K562 (cell line): ENCODE measurements around the gene HEXIM1. TPM values are rescaled to one million over a fixed set of nuclear protein-coding genes. Genes with fewer than 3 reads are reported as not detected.
A peak's percentile ranks its signal among the peaks of the same experiment; 100 is the strongest.

Experiments
- BCOR ChIP-seq: fragments of 450-650 bp; IDR thresholded peaks from 2 replicates; pipeline ENCODE4 v1.6.1; 2016
- C11orf30 ChIP-seq: fragments of 450-650 bp; IDR thresholded peaks from 2 replicates; pipeline ENCODE4 v1.6.1; 2016; ENCODE audit warnings: low read depth, mild to moderate bottlenecking
- DDX20 ChIP-seq: fragments of 450-650 bp; IDR thresholded peaks from 2 replicates; pipeline ENCODE4 v1.6.1; 2016; ENCODE audit warnings: missing genetic modification characterization, low read depth, mild to moderate bottlenecking, missing compliant biosample characterization, moderate library complexity
- HNRNPUL1 ChIP-seq: fragments of 200-400 bp; formaldehyde crosslinking; IDR thresholded peaks from 2 replicates; pipeline ENCODE4 v1.6.1; 2017; ENCODE audit warnings: low read length
- KAT8 ChIP-seq: fragments of 450-650 bp; IDR thresholded peaks from 2 replicates; pipeline ENCODE4 v1.6.1; 2016; ENCODE audit warnings: low read depth, mild to moderate bottlenecking
- KLF16 ChIP-seq: IDR thresholded peaks from 2 replicates; pipeline ENCODE4 v1.6.1; 2016; ENCODE audit warnings: antibody characterized with exemption
- L3MBTL2 ChIP-seq: fragments of 450-650 bp; IDR thresholded peaks from 2 replicates; pipeline ENCODE4 v1.6.1; 2016; ENCODE audit warnings: mild to moderate bottlenecking, moderate library complexity
- PURB ChIP-seq: sonication (generic); formaldehyde crosslinking; IDR thresholded peaks from 2 replicates; pipeline ENCODE4 v1.9.0; 2021; ENCODE audit warnings: low read depth, mild to moderate bottlenecking, missing genetic modification reagents
- SMAD2 ChIP-seq: fragments of 150-350 bp; IDR thresholded peaks from 2 replicates; pipeline ENCODE4 v1.6.1; 2014; ENCODE audit warnings: low read depth, mild to moderate bottlenecking, low read length
- TGIF2 ChIP-seq: sonication (generic); formaldehyde crosslinking; IDR thresholded peaks from 2 replicates; pipeline ENCODE4 v1.8.1; 2022; ENCODE audit warnings: mild to moderate bottlenecking, missing genetic modification reagents, moderate library complexity
- THRA ChIP-seq: fragments of 450-650 bp; IDR thresholded peaks from 2 replicates; pipeline ENCODE4 v1.6.1; 2017; ENCODE audit warnings: mild to moderate bottlenecking, moderate library complexity
- THRAP3 ChIP-seq: fragments of 450-650 bp; IDR thresholded peaks from 2 replicates; pipeline ENCODE4 v1.6.1; 2016; ENCODE audit warnings: mild to moderate bottlenecking, inconsistent platforms, borderline replicate concordance
- THRB ChIP-seq: fragments of 450-650 bp; formaldehyde crosslinking; conservative IDR thresholded peaks from 2 replicates; pipeline ENCODE4 v1.4.0; 2022; ENCODE audit warnings: mild to moderate bottlenecking, missing genetic modification characterization
- ZNF174 ChIP-seq: fragments of 250-450 bp; sonication (Bioruptor Pico); IDR thresholded peaks from 2 replicates; pipeline ENCODE4 v1.4.0; 2020; ENCODE audit warnings: mild to moderate bottlenecking
- ZNF197 ChIP-seq: fragments of 200-800 bp; sonication (Bioruptor generic); IDR thresholded peaks from 2 replicates; pipeline ENCODE4 v1.6.1; 2016; ENCODE audit warnings: low read depth, missing genetic modification characterization, missing compliant biosample characterization
- ZNF217 ChIP-seq: sonication (generic); formaldehyde crosslinking; IDR thresholded peaks from 2 replicates; pipeline ENCODE4 v1.8.0; 2022; ENCODE audit warnings: mild to moderate bottlenecking, missing genetic modification reagents
- ZNF3 ChIP-seq: fragments of 250-450 bp; sonication (Bioruptor Pico); IDR thresholded peaks from 2 replicates; pipeline ENCODE4 v1.5.0; 2021; ENCODE audit warnings: mild to moderate bottlenecking, moderate library complexity
- ZNF398 ChIP-seq: fragments of 250-450 bp; sonication (Bioruptor Pico); IDR thresholded peaks from 2 replicates; pipeline ENCODE4 v1.8.0; 2021; ENCODE audit warnings: moderate library complexity, mild to moderate bottlenecking, inconsistent platforms
- ZNF444 ChIP-seq: fragments of 250-450 bp; sonication (Bioruptor Pico); IDR thresholded peaks from 2 replicates; pipeline ENCODE4 v1.4.0; 2020; ENCODE audit warnings: mild to moderate bottlenecking, moderate library complexity
- ZNF764 ChIP-seq: fragments of 250-450 bp; sonication (Bioruptor Pico); IDR thresholded peaks from 2 replicates; pipeline ENCODE4 v1.4.0; 2020; ENCODE audit warnings: low read depth, mild to moderate bottlenecking, moderate library complexity
- ZNF766 ChIP-seq: fragments of 200-800 bp; sonication (Bioruptor generic); conservative IDR thresholded peaks from 2 replicates; pipeline ENCODE4 v1.6.1; 2016; ENCODE audit warnings: missing genetic modification characterization, missing compliant biosample characterization
- ZNF785 ChIP-seq: fragments of 250-450 bp; sonication (Bioruptor Pico); IDR thresholded peaks from 2 replicates; pipeline ENCODE4 v1.4.0; 2020; ENCODE audit warnings: mild to moderate bottlenecking
- polyA plus RNA-seq, 8 experiments: library from polyadenylated mRNA; depleted of rRNA in 4 of 8; stranded (reverse) in 5 of 8; unstranded in 3 of 8; fragments of >200 nt; fragmentation: Nextera tagmentation in 2 of 8; fragmentation: Illumina TruSeq in 1 of 8; extraction: Ambion mirVana in 2 of 8; extraction: Trizol in 1 of 8; gene quantifications; 2 replicates each; pipeline versions ENCODE4 v1.2.1 to v1.2.3, GENCODE V29; 2011 to 2014; ENCODE audit warnings: inconsistent platforms in 1 of 8, missing spikeins in 1 of 8
- total RNA-seq, 7 experiments: library from RNA; depleted of rRNA in 6 of 7; stranded (reverse); fragments of >200 nt in 6 of 7; fragmentation: Illumina TruSeq in 2 of 7; extraction: Trizol in 2 of 7; gene quantifications; 2 replicates each; pipeline versions ENCODE4 v1.2.1 to v1.2.3, GENCODE V29; 2011 to 2021; ENCODE audit warnings: low replicate concordance in 1 of 7
- TF ChIP-seq, protein P1 (sequence below): fragments of 250-450 bp; sonication (Bioruptor Pico); IDR thresholded peaks from 2 replicates; pipeline ENCODE4 v1.8.0; 2022; ENCODE audit warnings: moderate library complexity, mild to moderate bottlenecking, inconsistent platforms
- TF ChIP-seq, protein P2 (sequence below): fragments of 450-650 bp; IDR thresholded peaks from 2 replicates; pipeline ENCODE4 v1.6.1; 2016

The HEXIM1 gene
- total and polyA plus RNA-seq, 9 of the 15 experiments (the other 6 are each of a cell fraction or from before 2014, with no cell fraction given), result 1.4 to 28.3 (median 9.1) TPM

DNA sequence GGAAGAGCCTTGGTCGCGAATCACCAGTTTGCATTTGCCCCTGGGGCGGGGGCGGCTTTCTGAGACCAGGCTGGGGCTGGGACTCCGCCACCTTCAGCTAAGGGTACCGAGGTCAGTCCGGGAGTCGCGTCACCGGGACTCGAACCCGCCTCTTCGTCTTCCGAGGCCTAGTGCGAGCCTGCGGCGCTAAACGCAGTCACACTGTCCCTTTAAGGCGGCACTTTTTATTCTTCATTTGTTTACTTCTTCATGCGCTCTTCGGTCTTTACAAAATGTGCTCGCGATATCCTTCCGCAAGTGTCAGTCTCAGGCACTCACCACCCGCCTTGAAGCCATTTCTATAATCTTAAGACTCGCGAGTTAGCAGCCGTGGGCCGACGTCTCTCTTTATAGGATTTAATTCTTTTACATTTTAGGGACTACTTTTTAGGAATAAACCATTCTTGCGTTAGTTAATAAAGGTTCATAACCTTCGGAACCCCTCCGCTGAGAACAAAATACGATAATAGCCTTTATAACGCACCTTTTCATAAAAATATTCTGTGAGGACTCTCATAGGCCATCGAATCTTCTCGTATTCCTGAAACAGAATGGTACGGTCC lies 593 bp upstream of the HEXIM1 start (continued):
- no peak for TF ChIP-seq THRA
- TF ChIP-seq, protein P1, sequence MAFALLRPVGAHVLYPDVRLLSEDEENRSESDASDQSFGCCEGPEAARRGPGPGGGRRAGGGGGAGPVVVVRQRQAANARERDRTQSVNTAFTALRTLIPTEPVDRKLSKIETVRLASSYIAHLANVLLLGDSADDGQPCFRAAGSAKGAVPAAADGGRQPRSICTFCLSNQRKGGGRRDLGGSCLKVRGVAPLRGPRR (CRISPR knock-in tag), result 0 out of 2 replicates have a peak, but pooled peaks have one; percentile 65
- peak; percentile 73; the same call in 1 of the 2 replicates for TF ChIP-seq ZNF174 (CRISPR knock-in tag)
- no peak; the same call in 1 of the 2 replicates for TF ChIP-seq L3MBTL2
- no peak for TF ChIP-seq ZNF197
- TF ChIP-seq BCOR, result peak; percentile 84
- TF ChIP-seq SMAD2, result no peak
- no peak for TF ChIP-seq ZNF217 (CRISPR knock-in tag)
- no peak for TF ChIP-seq KLF16
- TF ChIP-seq, protein P2, sequence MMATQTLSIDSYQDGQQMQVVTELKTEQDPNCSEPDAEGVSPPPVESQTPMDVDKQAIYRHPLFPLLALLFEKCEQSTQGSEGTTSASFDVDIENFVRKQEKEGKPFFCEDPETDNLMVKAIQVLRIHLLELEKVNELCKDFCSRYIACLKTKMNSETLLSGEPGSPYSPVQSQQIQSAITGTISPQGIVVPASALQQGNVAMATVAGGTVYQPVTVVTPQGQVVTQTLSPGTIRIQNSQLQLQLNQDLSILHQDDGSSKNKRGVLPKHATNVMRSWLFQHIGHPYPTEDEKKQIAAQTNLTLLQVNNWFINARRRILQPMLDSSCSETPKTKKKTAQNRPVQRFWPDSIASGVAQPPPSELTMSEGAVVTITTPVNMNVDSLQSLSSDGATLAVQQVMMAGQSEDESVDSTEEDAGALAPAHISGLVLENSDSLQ, result peak; percentile 58; the same call in 1 of the 2 replicates
- TF ChIP-seq HNRNPUL1, result no peak
- no peak for TF ChIP-seq ZNF3 (CRISPR knock-in tag)
- no peak for TF ChIP-seq DDX20
- 0 out of 2 replicates have a peak, but pooled peaks have one; percentile 2 for TF ChIP-seq C11orf30
- TF ChIP-seq ZNF764 (CRISPR knock-in tag), result peak; percentile 22
- peak; percentile 71; the same call in 1 of the 2 replicates for TF ChIP-seq ZNF444 (CRISPR knock-in tag)
- no peak for TF ChIP-seq ZNF785
- peak; percentile 59 for TF ChIP-seq THRB
- TF ChIP-seq THRAP3, result peak; percentile 34; the same call in 1 of the 2 replicates
- no peak for TF ChIP-seq ZNF398 (CRISPR knock-in tag)
- no peak for TF ChIP-seq KAT8
- TF ChIP-seq TGIF2 (CRISPR knock-in tag), result no peak
- no peak; the same call in 1 of the 2 replicates for TF ChIP-seq ZNF766 (CRISPR knock-in tag)
- TF ChIP-seq PURB (CRISPR knock-in tag), result no peak
